Measurements from ENCODE around the gene PAQR4. TPM values are rescaled to one million over a fixed set of nuclear protein-coding genes. Genes with fewer than 3 reads are reported as not detected.

The PAQR4 gene
- total and polyA plus RNA-seq, 10 of the 15 experiments (the other 5 are each of a cell fraction or from before 2014, with no cell fraction given): 0.39 to 31.8 (median 13.5) TPM

DNA sequence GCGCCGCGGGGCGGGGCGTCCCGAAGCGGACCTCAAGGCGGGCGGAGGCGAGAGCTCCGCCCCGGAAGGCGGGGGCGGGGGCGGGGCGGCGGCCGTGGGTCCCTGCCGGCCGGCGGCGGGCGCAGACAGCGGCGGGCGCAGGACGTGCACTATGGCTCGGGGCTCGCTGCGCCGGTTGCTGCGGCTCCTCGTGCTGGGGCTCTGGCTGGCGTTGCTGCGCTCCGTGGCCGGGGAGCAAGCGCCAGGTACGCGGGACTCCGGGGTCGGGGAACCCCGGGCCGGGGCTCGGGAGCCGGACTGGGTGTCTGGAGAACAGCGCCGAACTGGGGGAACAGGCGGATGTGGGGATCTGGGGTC, 51.1 kb downstream of the PAQR4 start, which contains the start of gene TNFRSF12A (continued):
- no peak for TF ChIP-seq CEBPZ (IDR thresholded peaks at IDR 0.05; ENCODE audit: low read depth, low read length)
- TF ChIP-seq BCL11A (IDR thresholded peaks at IDR 0.05; ENCODE audit: low read depth, low read length): no peak
- no peak for TF ChIP-seq HSF1 (IDR thresholded peaks at IDR 0.05; ENCODE audit: low read depth, low read length)
- no peak for TF ChIP-seq TBL1XR1 (IDR thresholded peaks at IDR 0.05; ENCODE audit: low read depth, low read length)
- no peak for TF ChIP-seq RAD21 (IDR thresholded peaks at IDR 0.05; ENCODE audit: insufficient read depth, low read depth, low read length)
- no peak for TF ChIP-seq EP300 (IDR thresholded peaks at IDR 0.05; ENCODE audit: borderline replicate concordance in 1 of 2, control insufficient read depth in 1 of 2, low read depth in 2 of 2, low read length in 2 of 2)
- no peak for TF ChIP-seq EED (IDR thresholded peaks at IDR 0.05; ENCODE audit: low read depth)
- TF ChIP-seq ASH2L (IDR thresholded peaks at IDR 0.05; ENCODE audit: borderline replicate concordance, low read depth): no peak
- TF ChIP-seq MTA3 (IDR thresholded peaks at IDR 0.05; ENCODE audit: borderline replicate concordance, low read length): no peak
- no peak for TF ChIP-seq KAT2A (conservative IDR thresholded peaks at IDR 0.05; ENCODE audit: control insufficient read depth, low read depth, low read length)
- TF ChIP-seq, protein P1, sequence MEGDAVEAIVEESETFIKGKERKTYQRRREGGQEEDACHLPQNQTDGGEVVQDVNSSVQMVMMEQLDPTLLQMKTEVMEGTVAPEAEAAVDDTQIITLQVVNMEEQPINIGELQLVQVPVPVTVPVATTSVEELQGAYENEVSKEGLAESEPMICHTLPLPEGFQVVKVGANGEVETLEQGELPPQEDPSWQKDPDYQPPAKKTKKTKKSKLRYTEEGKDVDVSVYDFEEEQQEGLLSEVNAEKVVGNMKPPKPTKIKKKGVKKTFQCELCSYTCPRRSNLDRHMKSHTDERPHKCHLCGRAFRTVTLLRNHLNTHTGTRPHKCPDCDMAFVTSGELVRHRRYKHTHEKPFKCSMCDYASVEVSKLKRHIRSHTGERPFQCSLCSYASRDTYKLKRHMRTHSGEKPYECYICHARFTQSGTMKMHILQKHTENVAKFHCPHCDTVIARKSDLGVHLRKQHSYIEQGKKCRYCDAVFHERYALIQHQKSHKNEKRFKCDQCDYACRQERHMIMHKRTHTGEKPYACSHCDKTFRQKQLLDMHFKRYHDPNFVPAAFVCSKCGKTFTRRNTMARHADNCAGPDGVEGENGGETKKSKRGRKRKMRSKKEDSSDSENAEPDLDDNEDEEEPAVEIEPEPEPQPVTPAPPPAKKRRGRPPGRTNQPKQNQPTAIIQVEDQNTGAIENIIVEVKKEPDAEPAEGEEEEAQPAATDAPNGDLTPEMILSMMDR (IDR thresholded peaks at IDR 0.05 in 2 of 3, conservative IDR thresholded peaks at IDR 0.05 in 1 of 3; ENCODE audit: control insufficient read depth in 2 of 3, extremely low read depth in 1 of 3, insufficient read depth in 1 of 3, low read depth in 3 of 3, low read length in 3 of 3): 0 out of 6 replicates have a peak, but pooled peaks of 1 of the 3 experiments have one; percentile 1
- no peak for TF ChIP-seq BMI1 (IDR thresholded peaks at IDR 0.05; ENCODE audit: borderline replicate concordance)
- no peak for TF ChIP-seq SREBF1 (IDR thresholded peaks at IDR 0.05; ENCODE audit: low read length)
- TF ChIP-seq, protein P2, sequence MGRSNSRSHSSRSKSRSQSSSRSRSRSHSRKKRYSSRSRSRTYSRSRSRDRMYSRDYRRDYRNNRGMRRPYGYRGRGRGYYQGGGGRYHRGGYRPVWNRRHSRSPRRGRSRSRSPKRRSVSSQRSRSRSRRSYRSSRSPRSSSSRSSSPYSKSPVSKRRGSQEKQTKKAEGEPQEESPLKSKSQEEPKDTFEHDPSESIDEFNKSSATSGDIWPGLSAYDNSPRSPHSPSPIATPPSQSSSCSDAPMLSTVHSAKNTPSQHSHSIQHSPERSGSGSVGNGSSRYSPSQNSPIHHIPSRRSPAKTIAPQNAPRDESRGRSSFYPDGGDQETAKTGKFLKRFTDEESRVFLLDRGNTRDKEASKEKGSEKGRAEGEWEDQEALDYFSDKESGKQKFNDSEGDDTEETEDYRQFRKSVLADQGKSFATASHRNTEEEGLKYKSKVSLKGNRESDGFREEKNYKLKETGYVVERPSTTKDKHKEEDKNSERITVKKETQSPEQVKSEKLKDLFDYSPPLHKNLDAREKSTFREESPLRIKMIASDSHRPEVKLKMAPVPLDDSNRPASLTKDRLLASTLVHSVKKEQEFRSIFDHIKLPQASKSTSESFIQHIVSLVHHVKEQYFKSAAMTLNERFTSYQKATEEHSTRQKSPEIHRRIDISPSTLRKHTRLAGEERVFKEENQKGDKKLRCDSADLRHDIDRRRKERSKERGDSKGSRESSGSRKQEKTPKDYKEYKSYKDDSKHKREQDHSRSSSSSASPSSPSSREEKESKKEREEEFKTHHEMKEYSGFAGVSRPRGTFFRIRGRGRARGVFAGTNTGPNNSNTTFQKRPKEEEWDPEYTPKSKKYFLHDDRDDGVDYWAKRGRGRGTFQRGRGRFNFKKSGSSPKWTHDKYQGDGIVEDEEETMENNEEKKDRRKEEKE (IDR thresholded peaks at IDR 0.05): no peak
- TF ChIP-seq, protein P3, sequence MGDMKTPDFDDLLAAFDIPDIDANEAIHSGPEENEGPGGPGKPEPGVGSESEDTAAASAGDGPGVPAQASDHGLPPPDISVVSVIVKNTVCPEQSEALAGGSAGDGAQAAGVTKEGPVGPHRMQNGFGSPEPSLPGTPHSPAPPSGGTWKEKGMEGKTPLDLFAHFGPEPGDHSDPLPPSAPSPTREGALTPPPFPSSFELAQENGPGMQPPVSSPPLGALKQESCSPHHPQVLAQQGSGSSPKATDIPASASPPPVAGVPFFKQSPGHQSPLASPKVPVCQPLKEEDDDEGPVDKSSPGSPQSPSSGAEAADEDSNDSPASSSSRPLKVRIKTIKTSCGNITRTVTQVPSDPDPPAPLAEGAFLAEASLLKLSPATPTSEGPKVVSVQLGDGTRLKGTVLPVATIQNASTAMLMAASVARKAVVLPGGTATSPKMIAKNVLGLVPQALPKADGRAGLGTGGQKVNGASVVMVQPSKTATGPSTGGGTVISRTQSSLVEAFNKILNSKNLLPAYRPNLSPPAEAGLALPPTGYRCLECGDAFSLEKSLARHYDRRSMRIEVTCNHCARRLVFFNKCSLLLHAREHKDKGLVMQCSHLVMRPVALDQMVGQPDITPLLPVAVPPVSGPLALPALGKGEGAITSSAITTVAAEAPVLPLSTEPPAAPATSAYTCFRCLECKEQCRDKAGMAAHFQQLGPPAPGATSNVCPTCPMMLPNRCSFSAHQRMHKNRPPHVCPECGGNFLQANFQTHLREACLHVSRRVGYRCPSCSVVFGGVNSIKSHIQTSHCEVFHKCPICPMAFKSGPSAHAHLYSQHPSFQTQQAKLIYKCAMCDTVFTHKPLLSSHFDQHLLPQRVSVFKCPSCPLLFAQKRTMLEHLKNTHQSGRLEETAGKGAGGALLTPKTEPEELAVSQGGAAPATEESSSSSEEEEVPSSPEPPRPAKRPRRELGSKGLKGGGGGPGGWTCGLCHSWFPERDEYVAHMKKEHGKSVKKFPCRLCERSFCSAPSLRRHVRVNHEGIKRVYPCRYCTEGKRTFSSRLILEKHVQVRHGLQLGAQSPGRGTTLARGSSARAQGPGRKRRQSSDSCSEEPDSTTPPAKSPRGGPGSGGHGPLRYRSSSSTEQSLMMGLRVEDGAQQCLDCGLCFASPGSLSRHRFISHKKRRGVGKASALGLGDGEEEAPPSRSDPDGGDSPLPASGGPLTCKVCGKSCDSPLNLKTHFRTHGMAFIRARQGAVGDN (IDR thresholded peaks at IDR 0.05): no peak
- no peak for TF ChIP-seq NFYA (IDR thresholded peaks at IDR 0.05; ENCODE audit: borderline replicate concordance, low read depth, low read length)
